ENCODE results near the gene ARHGAP32.

The ARHGAP32 gene

DNA sequence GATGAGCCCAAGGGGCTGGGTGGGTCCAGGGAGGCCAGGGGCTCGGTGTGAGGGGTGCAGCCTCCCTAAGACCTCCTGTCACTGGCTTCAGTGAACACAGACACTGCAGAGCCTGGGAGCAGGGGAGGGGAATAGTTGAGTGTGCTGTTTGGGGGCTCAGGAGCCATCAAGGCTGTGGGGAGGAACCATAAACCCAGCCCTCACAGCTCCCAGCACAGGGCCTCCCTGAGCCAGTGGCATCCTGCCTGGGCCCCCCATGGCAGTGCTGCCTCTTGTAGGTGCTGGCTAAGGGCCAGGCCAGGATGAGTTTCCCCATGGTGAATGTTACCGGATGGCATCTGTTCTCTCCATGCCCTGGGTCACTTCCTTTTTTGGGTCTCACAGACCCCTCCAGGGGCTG is 275.4 kb downstream of the ARHGAP32 start:
- TF ChIP-seq, protein P1, sequence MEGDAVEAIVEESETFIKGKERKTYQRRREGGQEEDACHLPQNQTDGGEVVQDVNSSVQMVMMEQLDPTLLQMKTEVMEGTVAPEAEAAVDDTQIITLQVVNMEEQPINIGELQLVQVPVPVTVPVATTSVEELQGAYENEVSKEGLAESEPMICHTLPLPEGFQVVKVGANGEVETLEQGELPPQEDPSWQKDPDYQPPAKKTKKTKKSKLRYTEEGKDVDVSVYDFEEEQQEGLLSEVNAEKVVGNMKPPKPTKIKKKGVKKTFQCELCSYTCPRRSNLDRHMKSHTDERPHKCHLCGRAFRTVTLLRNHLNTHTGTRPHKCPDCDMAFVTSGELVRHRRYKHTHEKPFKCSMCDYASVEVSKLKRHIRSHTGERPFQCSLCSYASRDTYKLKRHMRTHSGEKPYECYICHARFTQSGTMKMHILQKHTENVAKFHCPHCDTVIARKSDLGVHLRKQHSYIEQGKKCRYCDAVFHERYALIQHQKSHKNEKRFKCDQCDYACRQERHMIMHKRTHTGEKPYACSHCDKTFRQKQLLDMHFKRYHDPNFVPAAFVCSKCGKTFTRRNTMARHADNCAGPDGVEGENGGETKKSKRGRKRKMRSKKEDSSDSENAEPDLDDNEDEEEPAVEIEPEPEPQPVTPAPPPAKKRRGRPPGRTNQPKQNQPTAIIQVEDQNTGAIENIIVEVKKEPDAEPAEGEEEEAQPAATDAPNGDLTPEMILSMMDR (IDR thresholded peaks at IDR 0.05): no peak
- DNase-seq (ENCODE audit: low spot score): no peak
- Histone ChIP-seq H3K27ac (no peak overlapping the region), H3K4me3 (no peak overlapping the region)

DNA sequence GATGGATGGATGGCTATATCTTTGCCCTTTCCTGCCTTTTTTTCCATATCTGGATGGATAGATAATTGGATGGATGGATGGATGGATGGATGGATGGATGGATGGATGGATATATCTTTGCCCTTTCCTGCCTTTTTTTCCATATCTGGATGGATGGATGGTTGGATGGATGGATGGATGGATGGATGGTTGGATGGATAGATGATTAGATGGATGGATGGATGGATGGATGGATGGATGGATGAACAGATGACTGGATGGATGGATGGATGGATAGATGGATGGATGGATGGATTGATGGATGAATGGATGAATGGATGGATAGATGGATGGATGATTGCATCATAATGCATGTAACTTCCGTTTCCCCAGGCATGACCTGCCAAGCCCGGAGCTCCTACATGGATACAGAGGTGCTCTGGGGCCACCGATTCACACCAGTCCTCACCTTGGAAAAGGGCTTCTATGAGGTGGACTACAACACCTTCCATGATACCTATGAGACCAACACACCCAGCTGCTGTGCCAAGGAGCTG is 276.0 kb downstream of the ARHGAP32 start:
- Histone ChIP-seq H3K4me3 (no peak overlapping the region), H3K27ac (no peak overlapping the region)
- TF ChIP-seq, protein P1 (IDR thresholded peaks at IDR 0.05): no peak
- no peak for DNase-seq (ENCODE audit: low spot score)

DNA sequence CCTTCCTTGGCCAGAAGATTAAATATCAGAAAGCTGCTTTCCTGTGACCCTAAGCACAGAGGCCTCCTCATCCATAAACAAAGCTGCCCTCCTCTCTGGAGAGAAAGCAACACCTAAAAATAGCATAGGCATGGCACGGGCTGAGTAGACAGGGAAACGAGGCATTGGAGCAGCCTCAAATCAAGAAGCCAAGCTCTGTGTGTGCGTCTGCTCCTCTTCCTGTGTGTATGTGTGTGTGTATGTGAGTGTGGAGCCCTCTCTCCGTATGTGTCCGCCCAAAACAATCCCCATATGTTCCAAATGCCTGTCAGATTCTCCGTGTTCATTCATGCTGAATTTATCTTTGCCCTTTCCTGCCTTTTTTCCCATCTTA is 277.0 kb downstream of the ARHGAP32 start:
- TF ChIP-seq, protein P1 (IDR thresholded peaks at IDR 0.05): no peak
- Histone ChIP-seq H3K27ac (no peak overlapping the region), H3K4me3 (no peak overlapping the region)
- no peak for DNase-seq (ENCODE audit: low spot score)

All from coronary artery (tissue), 2 donors.